PC-9 (cell line): ENCODE results near the gene CNIH3.

Source experiments
- CTCF ChIP-seq: fragments of 200-600 bp; sonication (generic); conservative IDR thresholded peaks from 2 replicates; pipeline ENCODE4 v1.6.1; 2017; ENCODE audit warnings: mixed run types, antibody characterized with exemption, mild to moderate bottlenecking, moderate library complexity
- EZH2 ChIP-seq: fragments of 200-600 bp; sonication (generic); IDR thresholded peaks from 2 replicates; pipeline ENCODE4 v1.8.0; 2017; ENCODE audit warnings: antibody characterized with exemption, low read depth

GRCh38 chr1:224673141-224673540 is 57.0 kb downstream of the CNIH3 start:
- TF ChIP-seq CTCF (no peak), EZH2 (no peak)
